PC-3 (cell line): ENCODE data around the gene P3H3. TPM values are rescaled to one million over a fixed set of nuclear protein-coding genes. Genes with fewer than 3 reads are reported as not detected.

Source experiments
- ATAC-seq: fragments of 200-7000 bp; cut with Tn5 transposase; 2 replicates; pipeline ENCODE4 v1.9.1; 2020; ENCODE audit warnings: mild to moderate bottlenecking, moderate library complexity
- BruUV-seq: library from RNA; stranded (reverse); fragments of 400-500 nt; replicated peaks from 2 replicates; lab custom pipeline; 2021; lab: Mats Ljungman, UMichigan
- CTCF ChIA-PET: fragments of 300-600 bp; sonication (Branson Sonifier 250); formaldehyde crosslinking; loops from one replicate; lab custom pipeline; 2022; ENCODE audit warnings: antibody characterized with exemption; lab: Charles Lee
- POLR2A ChIA-PET: fragments of 300-600 bp; sonication (Branson Sonifier 250); formaldehyde crosslinking; loops from one replicate; lab custom pipeline; 2022; ENCODE audit warnings: antibody characterized with exemption; ENCODE audit not compliant: unreplicated experiment; lab: Charles Lee
- DNase-seq: peaks from one replicate; pipeline ENCODE4 v3.0.0-alpha.2; 2015
- H2AFZ ChIP-seq: fragments of 300-600 bp; sonication (generic); 2 replicates; pipeline ENCODE4 v1.6.0; 2016; ENCODE audit warnings: antibody characterized with exemption, low read length
- H3F3A ChIP-seq: fragments of 300-600 bp; sonication (generic); one replicate; pipeline ENCODE4 v1.6.0; 2017; ENCODE audit warnings: antibody characterized with exemption, low read length, control low read depth, mild to moderate bottlenecking; ENCODE audit not compliant: unreplicated experiment
- H3K27ac ChIP-seq: fragments of 300-600 bp; sonication (generic); 2 replicates; pipeline ENCODE4 v1.5.1; 2016; ENCODE audit warnings: mild to moderate bottlenecking, low read length
- H3K27me3 ChIP-seq: fragments of 300-600 bp; sonication (generic); 2 replicates; pipeline ENCODE4 v1.6.1; 2016; ENCODE audit warnings: low read length, mixed read lengths
- H3K36me3 ChIP-seq: fragments of 300-600 bp; sonication (generic); 2 replicates; pipeline ENCODE4 v1.6.1; 2016; ENCODE audit warnings: low read depth, mixed run types, low read length, mixed read lengths
- H3K4me1 ChIP-seq: fragments of 300-600 bp; sonication (generic); 2 replicates; pipeline ENCODE4 v1.5.1; 2016; ENCODE audit warnings: low read length; ENCODE audit not compliant: insufficient read depth
- H3K4me2 ChIP-seq: fragments of 300-600 bp; sonication (generic); 2 replicates; pipeline ENCODE4 v1.6.0; 2016; ENCODE audit warnings: low read length
- H3K4me3 ChIP-seq: fragments of 300-600 bp; sonication (generic); 2 replicates; pipeline ENCODE4 v1.5.1; 2016; ENCODE audit warnings: mild to moderate bottlenecking, low read length, mixed read lengths
- H3K79me2 ChIP-seq: fragments of 300-600 bp; sonication (generic); 2 replicates; pipeline ENCODE4 v1.6.1; 2017; ENCODE audit warnings: low read length, mixed read lengths
- H3K9ac ChIP-seq: fragments of 300-600 bp; sonication (generic); 2 replicates; pipeline ENCODE4 v1.6.0; 2016; ENCODE audit warnings: mild to moderate bottlenecking, low read length
- H3K9me2 ChIP-seq: fragments of 300-600 bp; sonication (generic); replicated peaks from 2 replicates; pipeline ENCODE4 v1.6.1; 2016; ENCODE audit warnings: mixed run types, low read length, mixed read lengths
- H3K9me3 ChIP-seq: fragments of 300-600 bp; sonication (generic); 2 replicates; pipeline ENCODE4 v1.6.1; 2016; ENCODE audit warnings: low read length, mixed read lengths
- H4K20me1 ChIP-seq: fragments of 300-600 bp; sonication (generic); 2 replicates; pipeline ENCODE4 v1.6.1; 2016; ENCODE audit warnings: low read length, mixed read lengths
- EZH2 ChIP-seq: fragments of 300-600 bp; sonication (generic); IDR thresholded peaks from one replicate; pipeline ENCODE4 v1.6.1; 2017; ENCODE audit warnings: antibody characterized with exemption, mild to moderate bottlenecking, low read length; ENCODE audit not compliant: unreplicated experiment
- EZH2phosphoT487 ChIP-seq: fragments of 300-600 bp; sonication (generic); IDR thresholded peaks from 2 replicates; pipeline ENCODE4 v1.6.1; 2018; ENCODE audit warnings: mild to moderate bottlenecking, antibody characterized with exemption, low read length, borderline replicate concordance
- intact Hi-C: fragments of 100-400 bp; cut with micrococcal nuclease; formaldehyde crosslinking; loops from 2 replicates; pipeline ENCODE4 v1.9.0; 2023
- total RNA-seq: library from RNA; depleted of rRNA; stranded (reverse); fragments of >200 nt; gene quantifications from 2 replicates; pipeline ENCODE4 v1.2.3, GENCODE V29; 2014
- TF ChIP-seq, protein P1 (sequence below): fragments of 300-600 bp; sonication (generic); conservative IDR thresholded peaks from 2 replicates; pipeline ENCODE4 v1.5.1; 2017; ENCODE audit warnings: antibody characterized with exemption, low read depth, mild to moderate bottlenecking, low read length

The P3H3 gene
- total RNA-seq, 1 experiment from 2014 or later = 9.3 TPM

- Histone ChIP-seq H4K20me1 (no peaks in the 10 kb centered on the region), H3K4me3 (no peak overlapping the region), H3K36me3 (no peaks in the 10 kb centered on the region), H3K9me3 (no peaks in the 10 kb centered on the region), H3K4me2 (no peak overlapping the region), H3K9ac (no peak overlapping the region), H3K4me1 (no peaks in the 10 kb centered on the region), H3F3A (no peaks in the 10 kb centered on the region), H2AFZ (no peak overlapping the region), H3K79me2 (no peaks in the 10 kb centered on the region), H3K9me2 (no peaks in the 10 kb centered on the region), H3K27ac (no peak overlapping the region), H3K27me3 (no peaks in the 10 kb centered on the region)
- ATAC-seq = no peak
- TF ChIP-seq, protein P1, sequence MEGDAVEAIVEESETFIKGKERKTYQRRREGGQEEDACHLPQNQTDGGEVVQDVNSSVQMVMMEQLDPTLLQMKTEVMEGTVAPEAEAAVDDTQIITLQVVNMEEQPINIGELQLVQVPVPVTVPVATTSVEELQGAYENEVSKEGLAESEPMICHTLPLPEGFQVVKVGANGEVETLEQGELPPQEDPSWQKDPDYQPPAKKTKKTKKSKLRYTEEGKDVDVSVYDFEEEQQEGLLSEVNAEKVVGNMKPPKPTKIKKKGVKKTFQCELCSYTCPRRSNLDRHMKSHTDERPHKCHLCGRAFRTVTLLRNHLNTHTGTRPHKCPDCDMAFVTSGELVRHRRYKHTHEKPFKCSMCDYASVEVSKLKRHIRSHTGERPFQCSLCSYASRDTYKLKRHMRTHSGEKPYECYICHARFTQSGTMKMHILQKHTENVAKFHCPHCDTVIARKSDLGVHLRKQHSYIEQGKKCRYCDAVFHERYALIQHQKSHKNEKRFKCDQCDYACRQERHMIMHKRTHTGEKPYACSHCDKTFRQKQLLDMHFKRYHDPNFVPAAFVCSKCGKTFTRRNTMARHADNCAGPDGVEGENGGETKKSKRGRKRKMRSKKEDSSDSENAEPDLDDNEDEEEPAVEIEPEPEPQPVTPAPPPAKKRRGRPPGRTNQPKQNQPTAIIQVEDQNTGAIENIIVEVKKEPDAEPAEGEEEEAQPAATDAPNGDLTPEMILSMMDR = no peak
- TF ChIP-seq EZH2phosphoT487 = no peak
- no peak for TF ChIP-seq EZH2
- BruUV-seq = no TSS peak
- ChIA-PET CTCF (interaction anchor here (0.6 kb wide), 1 partner anchor 111 kb away, joined by 4 read pairs; the partner anchor contains the start of gene COPS7A), POLR2A (interaction anchor here (0.7 kb wide), 1 partner anchor 18 kb away, joined by 3 read pairs; the partner anchor contains the start of gene USP5)
- intact Hi-C loops = no loop called here
- DNase-seq = no peak
Measured at GRCh38 chr12:6834254-6834653, 6.0 kb downstream of the P3H3 start.

DNA sequence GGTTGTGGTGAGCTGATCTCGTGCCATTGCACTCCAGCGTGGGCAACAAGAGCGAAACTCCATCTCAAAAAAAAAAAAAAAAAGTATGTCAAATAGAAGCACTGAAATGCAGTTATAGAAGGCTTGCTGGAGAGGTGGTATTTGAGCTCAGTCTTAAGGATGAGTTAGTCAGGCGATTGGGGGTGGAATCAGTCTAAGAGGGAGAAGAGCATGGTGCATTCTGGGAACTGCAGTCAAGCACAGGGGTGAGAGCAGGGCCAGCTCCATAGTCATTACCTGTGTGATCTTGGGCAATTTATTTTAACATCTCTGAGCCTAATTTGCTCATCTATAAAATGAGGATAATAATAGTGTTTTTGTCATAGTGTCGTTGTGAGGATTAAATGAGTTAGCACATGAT lies 6.7 kb downstream of the P3H3 start:
- Histone ChIP-seq H3K27ac (no peak overlapping the region), H3K36me3 (no peaks in the 10 kb centered on the region), H3K79me2 (no peaks in the 10 kb centered on the region), H3K4me1 (no peaks in the 10 kb centered on the region), H3K9me2 (no peaks in the 10 kb centered on the region), H3F3A (no peaks in the 10 kb centered on the region), H3K27me3 (no peaks in the 10 kb centered on the region), H4K20me1 (no peaks in the 10 kb centered on the region), H3K4me3 (no peak overlapping the region), H3K9me3 (no peaks in the 10 kb centered on the region), H2AFZ (no peak overlapping the region), H3K4me2 (no peak overlapping the region), H3K9ac (no peak overlapping the region)
- no peak for ATAC-seq
- TF ChIP-seq EZH2 = no peak
- TF ChIP-seq, protein P1 = no peak
- no peak for TF ChIP-seq EZH2phosphoT487
- POLR2A ChIA-PET = no interaction called here
- intact Hi-C loops = no loop called here
- BruUV-seq = no TSS peak
- no peak for DNase-seq
- CTCF ChIA-PET = interaction anchor here (0.6 to 0.7 kb wide), 2 partner anchors 17 to 111 kb away, joined by 3 to 4 read pairs; partner anchors contain the start of gene COPS7A

- Histone ChIP-seq H3K4me2 (no peak overlapping the region), H3K79me2 (no peaks in the 10 kb centered on the region), H2AFZ (no peak overlapping the region), H4K20me1 (no peaks in the 10 kb centered on the region), H3F3A (no peaks in the 10 kb centered on the region), H3K27ac (no peak overlapping the region), H3K27me3 (no peaks in the 10 kb centered on the region), H3K36me3 (no peaks in the 10 kb centered on the region), H3K9me3 (no peaks in the 10 kb centered on the region), H3K4me3 (no peak overlapping the region), H3K9me2 (no peaks in the 10 kb centered on the region), H3K4me1 (no peaks in the 10 kb centered on the region), H3K9ac (no peak overlapping the region)
- intact Hi-C loops = no loop called here
- TF ChIP-seq EZH2phosphoT487 (no peak), EZH2 (no peak)
- TF ChIP-seq, protein P1 = no peak
- DNase-seq (no peak), ATAC-seq (no peak)
- ChIA-PET CTCF (no interaction called here), POLR2A (interaction anchor here (0.6 kb wide), 1 partner anchor 14 kb away, joined by 4 read pairs; the partner anchor contains the start of gene CDCA3)
- BruUV-seq = no TSS peak
Measured at GRCh38 chr12:6836851-6837250, 8.6 kb downstream of the P3H3 start.
